Calu3 (cell line): ENCODE data around the gene EN1. TPM values are rescaled to one million over a fixed set of nuclear protein-coding genes. Genes with fewer than 3 reads are reported as not detected.

Source experiments
- BruUV-seq: library from RNA; stranded (reverse); fragments of 400-500 nt; replicated peaks from 2 replicates; lab custom pipeline; 2021; lab: Mats Ljungman, UMichigan
- CTCF ChIA-PET: fragments of 300-600 bp; sonication (Branson Sonifier 250); formaldehyde crosslinking; loops from one replicate; lab custom pipeline; 2022; ENCODE audit warnings: antibody characterized with exemption; lab: Charles Lee
- DNase-seq: peaks from one replicate; pipeline ENCODE4 v3.0.0; 2022
- H3K27ac Mint-ChIP-seq: one replicate; pipeline ENCODE4 v1.8.0; 2022; ENCODE audit warnings: mixed read lengths; ENCODE audit not compliant: unreplicated experiment
- H3K27me3 Mint-ChIP-seq: one replicate; pipeline ENCODE4 v1.8.0; 2022; ENCODE audit warnings: mixed read lengths; ENCODE audit not compliant: unreplicated experiment
- H3K36me3 Mint-ChIP-seq: one replicate; pipeline ENCODE4 v1.8.0; 2022; ENCODE audit warnings: mild to moderate bottlenecking, moderate library complexity, mixed read lengths; ENCODE audit not compliant: insufficient read depth, unreplicated experiment
- H3K4me1 Mint-ChIP-seq: one replicate; pipeline ENCODE4 v1.8.0; 2022; ENCODE audit warnings: mild to moderate bottlenecking, low read depth, mixed read lengths; ENCODE audit not compliant: unreplicated experiment
- H3K4me3 Mint-ChIP-seq: one replicate; pipeline ENCODE4 v1.8.0; 2022; ENCODE audit warnings: mild to moderate bottlenecking, low read depth, moderate library complexity, mixed read lengths; ENCODE audit not compliant: unreplicated experiment
- H3K9me3 Mint-ChIP-seq: one replicate; pipeline ENCODE4 v1.8.0; 2022; ENCODE audit warnings: low read depth, mixed read lengths; ENCODE audit not compliant: unreplicated experiment
- intact Hi-C: fragments of 100-400 bp; cut with micrococcal nuclease; formaldehyde crosslinking; loops from one replicate; pipeline ENCODE4 v1.10.0; 2022; ENCODE audit not compliant: unreplicated experiment
- total RNA-seq: library from RNA; stranded (reverse); gene quantifications from 2 replicates; pipeline ENCODE4 v1.2.3, GENCODE V29; 2022
- TF ChIP-seq, protein P1 (sequence below): fragments of 200-600 bp; IDR thresholded peaks from one replicate; pipeline ENCODE4 v1.8.0; 2022; ENCODE audit warnings: antibody characterized with exemption; ENCODE audit not compliant: unreplicated experiment

The EN1 gene
- total RNA-seq, 1 experiment from 2014 or later = 2.3 TPM

DNA sequence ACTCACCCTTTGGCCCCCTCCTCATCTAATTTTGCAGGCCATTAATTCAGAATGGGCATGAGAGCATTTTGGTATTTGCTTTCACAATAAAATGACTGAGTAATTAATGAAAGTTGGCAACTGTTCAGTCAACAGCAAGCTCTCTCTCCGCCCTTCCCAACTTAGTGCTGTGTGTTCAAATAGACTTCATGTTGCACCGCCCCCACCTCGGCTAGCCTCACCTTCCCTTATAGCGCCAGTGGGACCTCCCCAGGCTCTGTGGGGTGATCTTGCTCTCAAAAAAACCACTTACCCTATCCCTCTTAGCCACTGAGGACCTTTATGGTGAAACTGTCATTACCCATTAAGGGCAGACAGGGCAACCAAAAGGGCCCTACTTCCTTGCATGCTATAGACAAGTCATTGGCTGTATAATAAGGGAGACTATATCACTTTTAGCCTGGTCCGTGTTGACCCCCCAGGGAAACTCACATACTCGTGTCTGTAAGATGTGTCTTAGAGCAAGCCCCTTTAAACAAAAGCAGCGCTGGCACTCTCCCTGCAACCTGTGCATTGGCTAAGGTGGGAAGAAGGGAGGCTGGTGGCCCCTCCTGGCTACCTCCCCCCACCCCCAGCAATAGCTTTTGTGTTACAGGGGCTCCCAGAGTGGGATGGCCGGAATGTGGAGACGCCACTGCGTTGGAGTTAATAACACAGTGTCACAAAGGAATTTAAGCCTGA, 15.2 kb downstream of the EN1 start:
- Mint-ChIP-seq H3K27me3 (peaks cover 13% of the 10 kb centered on the region), H3K36me3 (peaks cover 18% of the 10 kb centered on the region), H3K4me3 (no peak overlapping the region), H3K9me3 (no peaks in the 10 kb centered on the region), H3K4me1 (no peaks in the 10 kb centered on the region), H3K27ac (no peak overlapping the region)
- intact Hi-C loops = no loop called here
- CTCF ChIA-PET = no interaction called here
- DNase-seq = no peak
- TF ChIP-seq, protein P1, sequence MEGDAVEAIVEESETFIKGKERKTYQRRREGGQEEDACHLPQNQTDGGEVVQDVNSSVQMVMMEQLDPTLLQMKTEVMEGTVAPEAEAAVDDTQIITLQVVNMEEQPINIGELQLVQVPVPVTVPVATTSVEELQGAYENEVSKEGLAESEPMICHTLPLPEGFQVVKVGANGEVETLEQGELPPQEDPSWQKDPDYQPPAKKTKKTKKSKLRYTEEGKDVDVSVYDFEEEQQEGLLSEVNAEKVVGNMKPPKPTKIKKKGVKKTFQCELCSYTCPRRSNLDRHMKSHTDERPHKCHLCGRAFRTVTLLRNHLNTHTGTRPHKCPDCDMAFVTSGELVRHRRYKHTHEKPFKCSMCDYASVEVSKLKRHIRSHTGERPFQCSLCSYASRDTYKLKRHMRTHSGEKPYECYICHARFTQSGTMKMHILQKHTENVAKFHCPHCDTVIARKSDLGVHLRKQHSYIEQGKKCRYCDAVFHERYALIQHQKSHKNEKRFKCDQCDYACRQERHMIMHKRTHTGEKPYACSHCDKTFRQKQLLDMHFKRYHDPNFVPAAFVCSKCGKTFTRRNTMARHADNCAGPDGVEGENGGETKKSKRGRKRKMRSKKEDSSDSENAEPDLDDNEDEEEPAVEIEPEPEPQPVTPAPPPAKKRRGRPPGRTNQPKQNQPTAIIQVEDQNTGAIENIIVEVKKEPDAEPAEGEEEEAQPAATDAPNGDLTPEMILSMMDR = no peak
- no TSS peak for BruUV-seq

DNA sequence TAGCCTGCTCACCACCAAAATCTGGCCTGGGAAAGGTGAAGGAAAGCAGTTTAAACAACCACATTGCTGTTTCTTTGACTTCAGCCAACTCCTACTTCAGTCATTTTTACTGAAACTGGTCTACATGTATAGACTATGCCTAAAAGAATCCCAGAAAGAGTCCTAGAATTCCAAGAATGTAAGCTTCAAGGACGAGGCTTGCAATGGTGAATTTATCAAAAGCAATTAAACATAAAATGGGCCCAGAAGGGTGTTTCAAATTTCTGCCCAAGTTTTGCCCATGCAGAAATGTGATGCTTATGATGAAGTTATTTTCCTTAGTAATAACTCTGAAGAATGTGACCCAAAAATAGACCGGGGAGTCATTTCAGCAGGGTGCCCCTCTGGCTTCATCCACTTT, 16.6 kb downstream of the EN1 start:
- no peak overlapping the region for H3K4me3 Mint-ChIP-seq
- no TSS peak for BruUV-seq
- intact Hi-C loops = no loop called here

DNA sequence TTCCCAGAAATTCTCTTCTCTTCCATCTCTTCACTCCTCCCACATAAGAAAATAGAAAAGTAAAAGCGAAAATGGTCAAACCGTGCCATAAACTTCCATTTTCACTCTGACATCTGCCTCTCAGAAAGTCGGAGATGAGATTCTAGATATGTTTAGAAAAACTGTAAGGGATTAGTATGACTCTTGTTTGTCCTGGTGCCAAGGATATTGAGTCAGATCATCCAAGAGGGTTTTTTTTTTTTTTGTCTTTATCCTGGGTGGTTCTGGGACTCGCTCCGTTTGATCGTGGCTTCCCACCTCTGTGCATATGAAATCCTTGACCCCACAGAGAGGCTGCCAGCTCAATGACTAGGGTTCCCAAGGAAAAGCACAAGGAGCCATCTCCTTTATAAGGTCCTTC, 17.3 kb downstream of the EN1 start:
- H3K4me1 Mint-ChIP-seq = no peaks in the 10 kb centered on the region
- no peak overlapping the region for H3K27ac Mint-ChIP-seq
- peaks cover 5% of the 10 kb centered on the region for H3K36me3 Mint-ChIP-seq
- BruUV-seq = no TSS peak
- peaks cover 13% of the 10 kb centered on the region for H3K27me3 Mint-ChIP-seq
- H3K9me3 Mint-ChIP-seq = no peaks in the 10 kb centered on the region
- CTCF ChIA-PET = no interaction called here
- no peak overlapping the region for H3K4me3 Mint-ChIP-seq
- DNase-seq = no peak
- intact Hi-C loops = no loop called here
- TF ChIP-seq, protein P1 = no peak

More for the DNA sequence above, 16.6 kb downstream of the EN1 start:
- DNase-seq = no peak
- Mint-ChIP-seq H3K9me3 (no peaks in the 10 kb centered on the region), H3K27me3 (peaks cover 13% of the 10 kb centered on the region), H3K27ac (no peak overlapping the region), H3K4me1 (no peaks in the 10 kb centered on the region), H3K36me3 (peaks cover 12% of the 10 kb centered on the region)
- TF ChIP-seq, protein P1 = no peak
- CTCF ChIA-PET = no interaction called here

DNA sequence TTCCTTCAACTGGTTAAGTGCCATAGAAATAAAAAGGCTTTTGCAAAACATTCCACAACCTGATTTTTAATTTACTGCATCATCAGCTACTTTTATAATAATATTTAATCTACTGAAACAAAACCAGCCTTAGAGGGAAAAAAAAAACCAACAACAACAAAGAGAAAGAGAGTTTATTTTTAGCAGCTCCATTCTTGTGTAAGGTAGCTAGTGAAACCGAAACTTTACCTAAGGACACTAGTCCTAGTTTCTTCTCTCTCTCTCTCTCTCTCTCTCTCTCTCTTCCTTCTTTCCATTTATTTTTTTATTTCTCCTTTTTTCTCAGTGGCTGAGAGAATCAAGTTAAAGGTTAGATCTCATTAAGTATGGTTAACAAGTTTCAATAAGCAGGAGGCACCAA, 21.4 kb downstream of the EN1 start:
- Mint-ChIP-seq H3K9me3 (no peaks in the 10 kb centered on the region), H3K4me3 (no peak overlapping the region), H3K36me3 (no peaks in the 10 kb centered on the region), H3K4me1 (no peaks in the 10 kb centered on the region), H3K27me3 (peaks cover 17% of the 10 kb centered on the region), H3K27ac (no peak overlapping the region)
- TF ChIP-seq, protein P1 = no peak
- no TSS peak for BruUV-seq
- intact Hi-C loops = no loop called here
- CTCF ChIA-PET = no interaction called here
- no peak for DNase-seq
